22Rv1 (cell line): ENCODE data around the gene MARCO.

Source experiments
- CTCF ChIP-seq: fragments of 450-650 bp; IDR thresholded peaks from 2 replicates; pipeline ENCODE4 v1.5.1; 2017; ENCODE audit warnings: mild to moderate bottlenecking
- ZFX ChIP-seq: fragments of 450-650 bp; IDR thresholded peaks from 2 replicates; pipeline ENCODE4 v1.6.1; 2017; ENCODE audit warnings: antibody characterized with exemption, borderline replicate concordance

- TF ChIP-seq CTCF (no peak), ZFX (no peak)
Observed at GRCh38 chr2:119011910-119012209, 69.9 kb downstream of the MARCO start.
